Esophagus muscularis mucosa (tissue), 4 donors: ENCODE data around the gene RXRA. TPM values are rescaled to one million over a fixed set of nuclear protein-coding genes. Genes with fewer than 3 reads are reported as not detected.
A peak's percentile ranks its signal among the peaks of the same experiment; 100 is the strongest.

ENCODE experiments used
- DNase-seq: peaks from one replicate; pipeline ENCODE4 v3.0.0-alpha.2; 2017; ENCODE audit errors: extremely low spot score
- H3K27ac ChIP-seq, 4 donors: fragments of 200-600 bp; sonication (generic); replicated peaks in 1 of 4; 1 replicate in 3 of 4; 2 replicates in 1 of 4; pipeline ENCODE4 v1.5.1; 2016 to 2019; ENCODE audit warnings: mild to moderate bottlenecking in 1 of 4
- H3K27me3 ChIP-seq, 4 donors: fragments of 200-600 bp; sonication (generic); one replicate each; pipeline versions ENCODE4 v1.5.1 to v1.6.0; 2016 to 2019
- H3K36me3 ChIP-seq, 4 donors: fragments of 200-600 bp; sonication (generic); one replicate each; pipeline ENCODE4 v1.5.1; 2016 to 2019
- H3K4me1 ChIP-seq, 4 donors: fragments of 200-600 bp; sonication (generic); one replicate each; pipeline ENCODE4 v1.5.1; 2016 to 2019
- H3K4me3 ChIP-seq, 4 donors: fragments of 200-600 bp; sonication (generic); 1 replicate in 2 of 4; 2 replicates in 2 of 4; pipeline ENCODE4 v1.5.1; 2016 to 2019; ENCODE audit warnings: mild to moderate bottlenecking in 4 of 4, moderate library complexity in 1 of 4
- H3K9me3 ChIP-seq, 4 donors: fragments of 200-600 bp; sonication (generic); 1 replicate in 3 of 4; 2 replicates in 1 of 4; pipeline ENCODE4 v1.5.1; 2016 to 2019
- EP300 ChIP-seq: sonication (generic); formaldehyde crosslinking; IDR thresholded peaks from one replicate; pipeline ENCODE4 v1.6.1; 2017; ENCODE audit warnings: antibody characterized with exemption
- POLR2A ChIP-seq: fragments of 450-650 bp; IDR thresholded peaks from one replicate; pipeline ENCODE4 v1.6.1; 2017; ENCODE audit warnings: antibody characterized with exemption, moderate library complexity, mild to moderate bottlenecking, low read depth
- POLR2AphosphoS5 ChIP-seq, 2 donors: sonication (generic); formaldehyde crosslinking; IDR thresholded peaks; one replicate each; pipeline ENCODE4 v1.6.1; 2017; ENCODE audit warnings: antibody characterized with exemption in 2 of 2
- WGBS: methylation state at CpG from one replicate; pipeline ENCODE4 v1.1.5; 2018; 5-methylcytosine and 5-hydroxymethylcytosine counted together
- intact Hi-C: fragments of 100-400 bp; cut with DNase I; formaldehyde crosslinking; loops from one replicate; pipeline ENCODE4 v1.15.1; 2023
- total RNA-seq, 4 donors: library from RNA; depleted of rRNA; stranded (reverse); fragments of >200 nt; gene quantifications; one replicate each; pipeline versions ENCODE4 v1.1.0 to v1.2.1, GENCODE V29; 2016
- TF ChIP-seq, protein P1 (sequence below), 3 experiments: fragments of 200-600 bp in 2 of 3; fragments of 450-650 bp in 1 of 3; sonication (generic) in 2 of 3; IDR thresholded peaks; one replicate each; pipeline ENCODE4 v1.5.1; 2017 to 2019; ENCODE audit warnings: antibody characterized with exemption in 3 of 3, mild to moderate bottlenecking in 2 of 3, moderate library complexity in 1 of 3

RXRA gene
- total RNA-seq, 4 donors from 2014 or later, result 46.4 to 81.0 (median 63.7) TPM

DNA sequence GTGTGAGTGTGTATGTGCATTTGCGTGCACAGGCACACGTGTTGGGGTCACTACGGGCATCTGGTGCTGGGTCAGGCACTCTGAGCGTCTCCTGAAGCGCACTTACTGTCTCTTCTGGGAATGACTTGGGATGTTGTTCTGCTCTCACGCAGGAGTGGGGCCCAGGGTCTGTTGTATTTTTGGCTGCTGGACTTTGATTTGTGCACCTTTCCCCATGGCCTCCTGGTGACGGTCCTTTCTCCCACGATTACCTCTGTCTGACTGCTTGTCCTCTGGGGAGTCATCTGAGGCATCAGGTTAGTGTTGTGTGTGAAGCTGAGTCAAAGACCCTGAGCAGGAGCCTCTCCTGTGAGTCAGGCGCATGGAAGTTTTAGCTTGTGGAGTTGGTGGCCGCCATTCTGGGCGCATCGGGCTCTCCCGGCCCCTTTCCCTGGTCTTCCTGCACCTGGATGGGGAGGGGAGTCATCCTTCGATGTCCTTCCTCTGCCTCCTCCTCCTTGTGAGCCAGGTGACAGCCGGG, 62.1 kb downstream of the RXRA start:
- H3K4me1 ChIP-seq, result peaks cover 100% of the 10 kb centered on the region in 4 donors
- 79% methylated on average over 7 of the region's 15 CpGs for WGBS
- H3K4me3 ChIP-seq, result no peak overlapping the region
- intact Hi-C loops, result no loop called here
- peak overlapping the region; percentile 20 to 89 (median 82) for H3K27ac ChIP-seq
- TF ChIP-seq, protein P1, sequence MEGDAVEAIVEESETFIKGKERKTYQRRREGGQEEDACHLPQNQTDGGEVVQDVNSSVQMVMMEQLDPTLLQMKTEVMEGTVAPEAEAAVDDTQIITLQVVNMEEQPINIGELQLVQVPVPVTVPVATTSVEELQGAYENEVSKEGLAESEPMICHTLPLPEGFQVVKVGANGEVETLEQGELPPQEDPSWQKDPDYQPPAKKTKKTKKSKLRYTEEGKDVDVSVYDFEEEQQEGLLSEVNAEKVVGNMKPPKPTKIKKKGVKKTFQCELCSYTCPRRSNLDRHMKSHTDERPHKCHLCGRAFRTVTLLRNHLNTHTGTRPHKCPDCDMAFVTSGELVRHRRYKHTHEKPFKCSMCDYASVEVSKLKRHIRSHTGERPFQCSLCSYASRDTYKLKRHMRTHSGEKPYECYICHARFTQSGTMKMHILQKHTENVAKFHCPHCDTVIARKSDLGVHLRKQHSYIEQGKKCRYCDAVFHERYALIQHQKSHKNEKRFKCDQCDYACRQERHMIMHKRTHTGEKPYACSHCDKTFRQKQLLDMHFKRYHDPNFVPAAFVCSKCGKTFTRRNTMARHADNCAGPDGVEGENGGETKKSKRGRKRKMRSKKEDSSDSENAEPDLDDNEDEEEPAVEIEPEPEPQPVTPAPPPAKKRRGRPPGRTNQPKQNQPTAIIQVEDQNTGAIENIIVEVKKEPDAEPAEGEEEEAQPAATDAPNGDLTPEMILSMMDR (IDR thresholded peaks at IDR 0.05), result no peak
- TF ChIP-seq POLR2A, result no peak
- no peak for TF ChIP-seq EP300
- no peak for TF ChIP-seq POLR2AphosphoS5 (IDR thresholded peaks at IDR 0.05)
- no peaks in the 10 kb centered on the region for H3K9me3 ChIP-seq
- no peak for DNase-seq
- no peaks in the 10 kb centered on the region for H3K36me3 ChIP-seq
- no peaks in the 10 kb centered on the region for H3K27me3 ChIP-seq

DNA sequence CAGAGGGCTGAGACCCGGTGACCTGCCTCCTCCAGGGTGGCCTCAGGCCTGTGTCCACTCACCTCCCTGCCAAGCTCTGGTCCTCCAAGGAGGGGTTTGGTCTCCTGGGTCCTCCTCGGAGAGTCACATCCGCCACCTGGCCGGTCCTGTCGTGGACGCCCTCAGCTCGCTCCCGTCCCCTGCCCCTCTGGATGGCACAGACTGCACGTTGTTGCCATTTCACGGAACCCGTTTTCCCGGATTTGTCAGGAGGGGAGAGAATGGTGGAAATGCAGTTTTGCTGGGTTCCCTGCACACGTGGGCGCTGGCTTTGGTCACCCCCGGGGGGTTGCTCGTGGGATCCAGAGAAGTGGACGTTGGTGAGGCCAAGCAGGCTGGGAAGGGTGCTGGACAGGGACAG, 62.7 kb downstream of the RXRA start:
- intact Hi-C loops, result no loop called here
- WGBS, result 81% methylated on average over 17 of the region's 17 CpGs
- H3K4me1 ChIP-seq, result peaks cover 94 to 99% (median 97%) of the 10 kb centered on the region in 4 donors
- no peak overlapping the region for H3K4me3 ChIP-seq
- no peaks in the 10 kb centered on the region for H3K36me3 ChIP-seq
- no peaks in the 10 kb centered on the region for H3K27me3 ChIP-seq
- no peak for DNase-seq
- H3K27ac ChIP-seq, result peak overlapping the region; percentile 20 to 89 (median 82)
- no peak for TF ChIP-seq POLR2AphosphoS5 (IDR thresholded peaks at IDR 0.05)
- TF ChIP-seq EP300, result no peak
- TF ChIP-seq POLR2A, result no peak
- TF ChIP-seq, protein P1 (IDR thresholded peaks at IDR 0.05), result no peak
- no peaks in the 10 kb centered on the region for H3K9me3 ChIP-seq

DNA sequence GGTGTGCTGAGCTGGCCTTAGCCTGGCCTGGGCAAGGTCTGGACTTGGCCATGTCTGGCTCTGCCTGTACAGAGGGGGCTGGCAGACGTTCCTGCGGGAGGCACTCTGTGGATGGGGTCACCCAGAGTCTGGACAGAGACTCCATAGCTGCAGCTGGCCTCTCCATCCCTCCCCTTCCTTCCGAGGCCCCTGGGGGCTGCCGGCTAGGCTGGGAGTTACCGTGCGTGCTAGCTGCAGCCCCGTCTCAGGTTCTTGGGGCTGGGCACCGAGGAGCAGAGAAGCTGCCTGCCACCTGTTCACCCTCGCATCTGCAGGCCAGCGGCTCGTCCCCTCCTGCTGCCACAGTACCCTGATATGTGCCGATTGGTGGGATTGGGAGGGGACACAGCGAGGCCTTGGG, 63.4 kb downstream of the RXRA start:
- Histone ChIP-seq H3K9me3 (no peaks in the 10 kb centered on the region), H3K4me3 (no peak overlapping the region), H3K4me1 (peaks cover 93 to 98% (median 96%) of the 10 kb centered on the region in 4 donors), H3K27ac (peak overlapping the region in 2 of 4 donors; percentile 83 to 89), H3K27me3 (no peaks in the 10 kb centered on the region), H3K36me3 (no peaks in the 10 kb centered on the region)
- TF ChIP-seq POLR2A (no peak), POLR2AphosphoS5 (IDR thresholded peaks at IDR 0.05) (no peak), EP300 (no peak)
- intact Hi-C loops, result no loop called here
- 86% methylated on average over 5 of the region's 13 CpGs for WGBS
- DNase-seq, result no peak

DNA sequence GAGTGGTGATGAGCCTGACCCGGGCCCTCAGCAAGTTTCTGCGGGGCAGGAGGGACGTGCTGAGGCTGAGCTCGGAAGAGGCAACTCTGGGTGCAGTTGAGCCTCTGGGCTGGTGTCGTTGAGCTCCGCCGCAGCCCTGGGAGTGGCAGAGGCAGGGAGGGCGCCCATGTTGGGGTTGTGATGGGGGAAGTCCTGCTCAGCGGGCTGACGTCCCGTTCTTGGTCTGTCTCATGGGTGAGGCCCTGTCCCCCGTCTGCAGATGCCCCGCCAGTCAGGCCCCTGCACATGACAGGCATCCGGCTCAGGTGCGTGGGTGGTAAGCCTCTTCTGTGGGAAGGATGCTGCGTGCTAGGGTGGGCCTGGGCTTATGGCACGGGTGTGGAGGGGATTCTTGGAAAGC, 64.3 kb downstream of the RXRA start:
- peaks cover 93 to 98% (median 96%) of the 10 kb centered on the region in 4 donors for H3K4me1 ChIP-seq
- intact Hi-C loops, result no loop called here

DNA sequence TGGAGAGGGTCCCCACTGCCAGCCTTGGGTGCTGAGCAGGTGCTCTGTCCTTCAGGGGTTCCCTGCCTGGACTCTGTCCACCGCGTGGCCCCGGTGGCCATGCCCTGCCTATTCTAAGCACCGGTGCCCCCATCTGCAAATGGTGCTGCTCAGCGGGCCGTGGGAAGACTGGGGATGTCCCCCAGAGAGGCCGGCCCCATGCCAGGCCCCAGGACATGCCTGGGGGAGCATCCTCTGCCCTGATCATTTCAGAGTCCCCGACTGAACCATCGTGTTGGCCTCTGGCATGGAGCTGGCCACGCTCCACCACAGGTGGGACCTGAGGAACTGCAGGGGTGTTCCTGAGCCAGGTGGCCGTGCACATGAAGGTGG, 64.7 kb downstream of the RXRA start:
- H3K27ac ChIP-seq, result peak overlapping the region in 1 of 4 donors; percentile 15
- H3K4me1 ChIP-seq, result peaks cover 93 to 98% (median 96%) of the 10 kb centered on the region in 4 donors

More for the DNA sequence above, 64.3 kb downstream of the RXRA start:
- Histone ChIP-seq H3K9me3 (no peaks in the 10 kb centered on the region), H3K4me3 (no peak overlapping the region), H3K27me3 (no peaks in the 10 kb centered on the region), H3K27ac (peak overlapping the region in 1 of 4 donors; percentile 15), H3K36me3 (no peaks in the 10 kb centered on the region)
- 80% methylated on average over 2 of the region's 17 CpGs for WGBS
- DNase-seq, result no peak
- TF ChIP-seq POLR2A (no peak), EP300 (no peak), POLR2AphosphoS5 (IDR thresholded peaks at IDR 0.05) (no peak)

DNA sequence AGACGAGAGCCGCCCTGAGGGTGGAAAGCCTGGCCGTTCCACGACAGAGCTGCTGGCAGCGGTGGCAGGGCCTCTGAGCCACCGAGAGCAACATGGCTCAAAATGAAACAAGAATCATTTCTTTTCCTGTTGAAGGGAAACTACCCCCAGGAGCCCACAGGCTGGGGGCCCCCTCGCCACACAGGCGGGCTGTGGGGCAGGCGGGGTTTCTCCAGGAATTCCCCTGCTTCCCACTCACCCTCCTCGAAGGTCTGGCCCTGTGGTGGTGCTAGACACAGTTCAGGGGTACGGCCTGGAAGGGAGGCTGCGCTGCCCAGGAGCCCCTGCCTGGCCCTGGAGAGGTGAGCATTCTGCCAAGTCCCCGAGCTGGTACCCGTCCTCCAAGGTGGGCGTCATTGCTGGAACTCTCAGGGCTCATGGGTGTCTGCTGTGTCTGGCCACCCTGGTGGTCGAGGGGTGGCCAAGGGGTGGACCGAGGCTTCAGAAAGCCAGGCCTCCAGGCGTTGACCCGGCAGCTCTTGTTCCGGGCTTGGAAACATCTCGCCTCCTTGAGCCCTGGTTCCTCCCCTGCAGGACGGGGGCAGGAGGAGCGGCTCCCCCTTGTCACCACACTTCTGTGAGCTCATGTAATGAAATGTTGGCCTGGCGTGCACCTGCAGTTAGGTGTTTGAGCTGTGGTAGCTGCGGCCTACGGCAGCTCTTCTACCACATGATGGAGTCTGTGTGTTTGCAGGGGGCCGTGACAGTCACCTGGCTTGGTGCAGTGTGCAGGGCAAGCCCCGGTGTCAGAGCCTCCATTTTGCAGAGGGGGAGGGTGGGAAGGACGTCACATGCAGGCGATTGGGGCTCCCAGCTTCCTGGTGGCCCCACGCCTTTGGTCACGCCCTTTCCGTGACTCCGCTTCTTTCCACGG, 65.3 kb downstream of the RXRA start:
- Histone ChIP-seq H3K27ac (peak overlapping the region in 1 of 4 donors; percentile 31), H3K9me3 (no peaks in the 10 kb centered on the region), H3K36me3 (no peaks in the 10 kb centered on the region), H3K27me3 (no peaks in the 10 kb centered on the region), H3K4me1 (peaks cover 93 to 98% (median 96%) of the 10 kb centered on the region in 4 donors), H3K4me3 (peak overlapping the region in 1 of 4 donors; percentile 22)
- 71% methylated on average over 19 of the region's 35 CpGs for WGBS
- intact Hi-C loops, result no loop called here
- no peak for TF ChIP-seq POLR2AphosphoS5 (IDR thresholded peaks at IDR 0.05)
- TF ChIP-seq POLR2A, result no peak
- TF ChIP-seq, protein P1 (IDR thresholded peaks at IDR 0.05), result no peak
- TF ChIP-seq EP300, result no peak
- DNase-seq, result no peak

More for the DNA sequence above, 64.7 kb downstream of the RXRA start:
- DNase-seq, result no peak
- intact Hi-C loops, result no loop called here
- no peaks in the 10 kb centered on the region for H3K9me3 ChIP-seq
- WGBS, result 79% methylated on average over 5 of the region's 11 CpGs
- H3K27me3 ChIP-seq, result no peaks in the 10 kb centered on the region
- no peak for TF ChIP-seq POLR2A
- H3K36me3 ChIP-seq, result no peaks in the 10 kb centered on the region
- H3K4me3 ChIP-seq, result no peak overlapping the region
